GM12873 (cell line): Measurements from ENCODE around the gene DLGAP3.

Experiments used
- CTCF ChIP-seq: IDR thresholded peaks from 2 replicates; pipeline ENCODE4 v1.5.1; 2012; ENCODE audit warnings: low read depth, mild to moderate bottlenecking, moderate library complexity, low read length, control low read depth; ENCODE audit not compliant: insufficient read depth; ENCODE audit errors: missing control alignments

DLGAP3 gene

DNA sequence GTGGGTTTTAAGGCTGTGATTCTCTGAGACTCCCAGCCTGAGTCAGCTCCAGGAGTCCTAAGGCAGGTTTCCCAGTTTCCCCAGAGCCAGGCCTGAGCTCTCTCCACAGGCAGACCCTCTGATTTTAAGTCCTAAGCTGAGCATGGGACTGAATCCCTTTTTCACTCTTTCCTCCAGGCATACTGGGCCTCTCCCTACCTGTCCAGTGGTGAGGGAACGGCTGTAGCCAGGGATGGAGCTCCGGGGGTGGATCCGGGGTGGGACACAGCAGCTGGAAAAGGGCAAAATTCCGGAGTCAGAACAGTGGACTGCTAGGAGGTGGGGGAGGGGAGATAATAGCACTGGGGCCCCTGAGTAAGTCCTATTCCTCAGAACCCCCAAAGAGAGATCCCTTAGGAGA lies 30.0 kb downstream of the DLGAP3 start:
- TF ChIP-seq CTCF, result no peak

DNA sequence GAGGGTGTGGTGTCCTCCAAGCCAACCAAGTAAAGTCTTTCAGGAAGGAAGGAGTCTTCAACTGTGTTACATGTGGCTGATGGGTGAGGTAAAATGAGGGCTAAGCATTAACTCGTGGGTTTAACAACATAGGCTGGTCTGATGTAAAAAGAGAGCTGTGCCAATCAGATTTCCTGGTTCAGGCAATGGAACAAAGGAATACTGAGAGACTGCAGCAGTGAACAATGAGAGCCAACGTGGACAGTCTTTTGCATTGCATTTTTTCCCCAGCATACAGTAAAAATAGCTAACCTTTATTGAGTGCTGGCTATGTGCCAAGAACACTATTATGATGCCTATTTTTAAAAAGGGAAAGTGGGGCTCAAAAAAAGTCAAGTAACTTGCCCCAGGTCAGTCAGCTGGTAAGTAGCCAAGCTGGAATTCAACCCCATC lies 31.1 kb downstream of the DLGAP3 start:
- TF ChIP-seq CTCF, result no peak

- TF ChIP-seq CTCF, result no peak
Measured at GRCh38 chr1:34896612-34897011, 32.8 kb downstream of the DLGAP3 start.

DNA sequence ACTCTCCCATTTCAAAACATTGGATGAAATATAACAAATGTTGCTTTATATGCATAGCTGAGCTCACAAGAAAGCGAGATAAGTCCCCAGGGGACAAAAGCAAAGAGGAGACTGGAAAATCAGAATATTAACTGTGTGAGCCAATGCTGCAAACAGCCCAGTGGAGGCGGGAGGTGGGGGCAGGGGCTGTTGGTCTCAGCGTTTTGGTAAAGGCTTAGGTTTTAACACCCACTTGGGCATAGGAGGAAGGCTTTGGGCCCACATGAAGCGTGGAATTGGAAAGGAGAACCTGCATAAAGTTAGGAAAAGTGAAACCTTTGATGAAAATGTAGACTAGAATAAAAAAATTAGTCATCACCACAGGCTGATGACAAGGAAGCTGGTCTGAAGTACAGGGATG lies 39.7 kb downstream of the DLGAP3 start:
- TF ChIP-seq CTCF, result no peak

DNA sequence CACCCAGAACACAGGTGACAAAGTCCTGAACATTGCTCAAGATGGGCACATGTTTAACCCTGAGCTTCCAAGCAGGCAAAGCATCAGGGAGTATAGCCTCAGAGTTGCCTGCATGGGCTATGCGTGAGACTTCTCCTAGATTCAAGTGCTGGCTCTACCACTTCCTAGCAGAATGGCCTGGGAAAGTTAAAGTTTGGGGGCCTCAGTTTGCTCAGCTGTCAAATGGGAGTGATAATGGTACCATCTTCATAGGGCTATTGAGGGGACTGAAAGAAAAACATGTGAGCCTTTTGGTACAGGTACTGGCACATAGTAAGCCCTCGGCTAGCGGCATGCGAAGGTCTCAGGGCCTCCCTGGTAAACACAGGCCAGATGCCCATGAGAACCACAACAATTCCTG lies 41.9 kb downstream of the DLGAP3 start:
- TF ChIP-seq CTCF, result no peak

DNA sequence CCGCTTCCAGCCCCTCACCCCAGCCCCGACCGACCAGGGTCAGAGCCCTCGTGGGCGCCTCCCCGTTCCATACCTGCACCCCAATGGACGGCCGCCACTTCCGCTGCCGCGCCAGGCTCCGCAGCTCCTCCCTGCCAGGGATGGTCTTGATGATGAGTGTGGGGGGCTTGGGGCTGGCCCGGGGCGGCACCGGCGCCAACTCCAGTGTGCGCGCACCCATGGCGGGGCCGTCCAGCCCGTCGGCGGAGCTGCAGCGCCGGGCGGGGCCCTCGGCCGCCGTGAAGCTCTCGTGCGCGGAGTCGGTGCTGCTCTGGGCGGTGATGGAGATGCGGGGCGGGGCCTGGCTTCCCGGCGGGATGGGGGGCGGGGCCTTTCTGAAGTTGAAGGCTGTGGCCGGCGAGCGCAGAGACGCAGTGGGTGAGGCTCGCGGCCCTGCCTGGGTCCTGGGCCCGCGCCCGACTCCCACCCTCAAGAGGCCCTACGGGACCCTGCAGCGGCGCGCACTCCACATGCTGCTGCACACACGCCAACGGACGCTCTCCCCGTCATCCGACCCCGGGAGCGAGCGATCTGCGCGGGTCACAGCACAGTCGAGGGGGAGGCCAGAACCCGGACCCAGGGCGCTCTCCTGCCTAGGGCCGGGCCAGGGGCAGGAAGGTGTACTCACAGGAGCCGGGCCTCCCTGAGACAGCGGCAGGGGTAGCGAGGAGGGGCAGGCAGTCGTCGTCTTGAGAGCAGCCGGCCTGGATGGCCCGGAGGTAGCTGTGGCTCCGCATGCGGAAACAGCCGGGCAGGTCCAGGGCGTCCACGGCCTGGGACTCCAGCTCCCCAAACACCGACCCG lies 43.8 kb downstream of the DLGAP3 start:
- TF ChIP-seq CTCF, result no peak

DNA sequence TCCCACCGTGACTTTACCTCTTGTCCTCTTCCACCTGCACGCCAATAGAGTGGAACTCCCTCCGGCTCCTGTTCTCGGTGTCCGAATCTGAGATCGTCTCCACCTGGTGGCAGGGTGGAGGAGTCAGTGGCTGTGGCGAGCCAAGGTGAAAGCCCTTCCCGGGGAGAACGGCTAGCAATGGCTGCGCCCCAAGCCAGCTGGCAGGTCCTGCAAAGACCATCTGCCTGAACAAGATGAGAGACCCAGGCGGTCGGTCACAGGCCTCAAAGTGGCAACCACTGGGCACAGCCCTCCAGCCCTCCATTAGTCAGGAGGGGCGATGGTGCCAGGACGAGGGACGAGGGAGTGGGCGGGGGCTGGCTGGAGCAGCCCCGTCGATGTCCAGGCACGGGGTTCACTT lies 44.5 kb downstream of the DLGAP3 start:
- peak; percentile 10 for TF ChIP-seq CTCF

GRCh38 chr1:34884536-34884935 lies 44.9 kb downstream of the DLGAP3 start:
- TF ChIP-seq CTCF, result no peak
